ENCODE data around the gene RAB31. TPM values are rescaled to one million over a fixed set of nuclear protein-coding genes. Genes with fewer than 3 reads are reported as not detected.

RAB31 gene
- total RNA-seq, 4 donors from 2014 or later, result 22.9 to 98.1 (median 34.3) TPM

- no peak overlapping the region for H3K4me3 ChIP-seq
- no peaks in the 10 kb centered on the region for H3K9me3 ChIP-seq
- DNase-seq, result no peak
- H3K36me3 ChIP-seq, result no peaks in the 10 kb centered on the region
- H3K27me3 ChIP-seq, result no peaks in the 10 kb centered on the region
- H3K4me1 ChIP-seq, result no peaks in the 10 kb centered on the region
- no peak overlapping the region for H3K27ac ChIP-seq
- TF ChIP-seq POLR2A (IDR thresholded peaks at IDR 0.05) (no peak), CTCF (IDR thresholded peaks at IDR 0.05) (no peak)
- intact Hi-C loops (cut with DNase I; ENCODE audit: low total_unique reads), result no loop called here
Observed at GRCh38 chr18:9839853-9840252, 131.8 kb downstream of the RAB31 start.

GRCh38 chr18:9841752-9842151, 133.7 kb downstream of the RAB31 start:
- Histone ChIP-seq H3K4me1 (no peaks in the 10 kb centered on the region), H3K36me3 (no peaks in the 10 kb centered on the region), H3K9me3 (no peaks in the 10 kb centered on the region), H3K27ac (no peak overlapping the region), H3K27me3 (no peaks in the 10 kb centered on the region), H3K4me3 (no peak overlapping the region)
- intact Hi-C loops (cut with DNase I; ENCODE audit: low total_unique reads), result no loop called here
- DNase-seq, result no peak
- TF ChIP-seq CTCF (IDR thresholded peaks at IDR 0.05) (no peak), POLR2A (IDR thresholded peaks at IDR 0.05) (no peak)

GRCh38 chr18:9842448-9842847, 134.3 kb downstream of the RAB31 start:
- H3K36me3 ChIP-seq, result no peaks in the 10 kb centered on the region
- no peaks in the 10 kb centered on the region for H3K27me3 ChIP-seq
- intact Hi-C loops (cut with DNase I; ENCODE audit: low total_unique reads), result no loop called here
- no peak for DNase-seq
- TF ChIP-seq POLR2A (IDR thresholded peaks at IDR 0.05) (no peak), CTCF (IDR thresholded peaks at IDR 0.05) (no peak)
- H3K27ac ChIP-seq, result no peak overlapping the region
- H3K4me1 ChIP-seq, result no peaks in the 10 kb centered on the region
- no peaks in the 10 kb centered on the region for H3K9me3 ChIP-seq
- H3K4me3 ChIP-seq, result no peak overlapping the region

- intact Hi-C loops (cut with DNase I; ENCODE audit: low total_unique reads), result no loop called here
- no peak overlapping the region for H3K27ac ChIP-seq
Observed at GRCh38 chr18:9845256-9845655, 137.2 kb downstream of the RAB31 start.

More at GRCh38 chr18:9845256-9845655, 137.2 kb downstream of the RAB31 start:
- Histone ChIP-seq H3K36me3 (no peaks in the 10 kb centered on the region), H3K9me3 (no peaks in the 10 kb centered on the region), H3K4me3 (no peak overlapping the region), H3K27me3 (no peaks in the 10 kb centered on the region), H3K4me1 (no peaks in the 10 kb centered on the region)
- no peak for TF ChIP-seq CTCF (IDR thresholded peaks at IDR 0.05)
- TF ChIP-seq POLR2A (IDR thresholded peaks at IDR 0.05), result no peak
- DNase-seq, result no peak

Data from uterus (tissue), 4 donors.